GM19372 (cell line): Measurements from ENCODE around the gene CHST11.
A peak's percentile ranks its signal among the peaks of the same experiment; 100 is the strongest.
"Not testable (repeated sequence)": the region's sequence is repeated elsewhere in the genome, so short reads cannot be mapped to it uniquely, and the experiment has no call there.

Experiments used
- ATAC-seq: cut with Tn5 transposase; IDR thresholded peaks from one replicate; pipeline ENCODE4 v1.9.1; 2021; ENCODE audit warnings: mild to moderate bottlenecking, low read depth, moderate library complexity; ENCODE audit not compliant: unreplicated experiment

The CHST11 gene

GRCh38 chr12:104596898-104597843 is 140.4 kb downstream of the CHST11 start:
- ATAC-seq: no peak

- ATAC-seq: no peak
Observed at GRCh38 chr12:104598342-104599271, 141.9 kb downstream of the CHST11 start.

GRCh38 chr12:104599272-104600035 is 142.7 kb downstream of the CHST11 start:
- no peak for ATAC-seq

GRCh38 chr12:104600036-104600712 is 143.4 kb downstream of the CHST11 start:
- ATAC-seq: no peak

- ATAC-seq: no peak
Observed at GRCh38 chr12:104600790-104601739, 144.3 kb downstream of the CHST11 start.

- ATAC-seq: no peak
Observed at GRCh38 chr12:104602406-104602805, 145.7 kb downstream of the CHST11 start.

- ATAC-seq: no peak
Observed at GRCh38 chr12:104602896-104603295, 146.1 kb downstream of the CHST11 start.

GRCh38 chr12:104603545-104603973 is 146.8 kb downstream of the CHST11 start:
- ATAC-seq: no peak

GRCh38 chr12:104604070-104604994 is 147.6 kb downstream of the CHST11 start:
- ATAC-seq: peak; percentile 76

GRCh38 chr12:104604995-104605675 is 148.4 kb downstream of the CHST11 start:
- ATAC-seq: no peak

GRCh38 chr12:104605685-104606084 is 148.9 kb downstream of the CHST11 start:
- ATAC-seq: no peak

GRCh38 chr12:104608998-104609397 is 152.2 kb downstream of the CHST11 start:
- no peak for ATAC-seq

- no peak for ATAC-seq
Observed at GRCh38 chr12:104609445-104609844, 152.7 kb downstream of the CHST11 start.

GRCh38 chr12:104610513-104611235 is 153.9 kb downstream of the CHST11 start:
- ATAC-seq: no peak

- ATAC-seq: no peak
Observed at GRCh38 chr12:104611671-104612070, 154.9 kb downstream of the CHST11 start.

- ATAC-seq: not testable (repeated sequence)
Observed at GRCh38 chr12:104613372-104613771, 156.6 kb downstream of the CHST11 start.
